ENCODE data around the gene FBXL16.
A peak's percentile ranks its signal among the peaks of the same experiment; 100 is the strongest.

FBXL16 gene

GRCh38 chr16:741986-742629, 36.5 kb upstream of the FBXL16 start:
- no peak for TF ChIP-seq CTCF (IDR thresholded peaks at IDR 0.05; ENCODE audit: low read depth, low read length)
- Histone ChIP-seq H3K9me3 (no peaks in the 10 kb centered on the region), H3K27me3 (no peaks in the 10 kb centered on the region), H3K4me3 (ENCODE audit: low read depth, low read length) (no peak overlapping the region), H3K4me1 (no peaks in the 10 kb centered on the region; the same call in 1 of the 2 replicates), H3K36me3 (peaks cover 18% of the 10 kb centered on the region)
- no peak for DNase-seq

GRCh38 chr16:740764-741505, 35.3 kb upstream of the FBXL16 start, which contains the start of gene CIAO3:
CIAO3 (minus strand) TSS chr16:740997; CDS start chr16:740985, 12 bp downstream.
- peak; percentile 93 for DNase-seq
- Histone ChIP-seq H3K4me1 (no peaks in the 10 kb centered on the region; the same call in 1 of the 2 replicates), H3K27me3 (no peaks in the 10 kb centered on the region), H3K36me3 (peaks cover 30% of the 10 kb centered on the region), H3K9me3 (no peaks in the 10 kb centered on the region), H3K4me3 (ENCODE audit: low read depth, low read length) (peak within 1 kb of the TSS; percentile 78)
- TF ChIP-seq CTCF (IDR thresholded peaks at IDR 0.05; ENCODE audit: low read depth, low read length), result peak; percentile 69

GRCh38 chr16:740459-740763, 34.8 kb upstream of the FBXL16 start:
- H3K27me3 ChIP-seq, result no peaks in the 10 kb centered on the region
- H3K4me1 ChIP-seq, result no peaks in the 10 kb centered on the region; the same call in 1 of the 2 replicates
- peak; percentile 20 for DNase-seq
- peak overlapping the region; percentile 78 for H3K4me3 ChIP-seq (ENCODE audit: low read depth, low read length)
- TF ChIP-seq CTCF (IDR thresholded peaks at IDR 0.05; ENCODE audit: low read depth, low read length), result no peak
- H3K36me3 ChIP-seq, result peaks cover 31% of the 10 kb centered on the region
- no peaks in the 10 kb centered on the region for H3K9me3 ChIP-seq

- Histone ChIP-seq H3K9me3 (no peaks in the 10 kb centered on the region), H3K36me3 (peaks cover 31% of the 10 kb centered on the region), H3K4me1 (no peaks in the 10 kb centered on the region; the same call in 1 of the 2 replicates), H3K4me3 (ENCODE audit: low read depth, low read length) (peak overlapping the region; percentile 78), H3K27me3 (no peaks in the 10 kb centered on the region)
- DNase-seq, result peak; percentile 23
- no peak for TF ChIP-seq CTCF (IDR thresholded peaks at IDR 0.05; ENCODE audit: low read depth, low read length)
Measured at GRCh38 chr16:739560-740458, 34.2 kb upstream of the FBXL16 start.

GRCh38 chr16:736936-737481, 31.4 kb upstream of the FBXL16 start:
- no peak for TF ChIP-seq CTCF (IDR thresholded peaks at IDR 0.05; ENCODE audit: low read depth, low read length)
- DNase-seq, result no peak
- Histone ChIP-seq H3K27me3 (no peaks in the 10 kb centered on the region), H3K4me1 (no peaks in the 10 kb centered on the region; the same call in 1 of the 2 replicates), H3K36me3 (peaks cover 50% of the 10 kb centered on the region), H3K9me3 (no peaks in the 10 kb centered on the region), H3K4me3 (ENCODE audit: low read depth, low read length) (no peak overlapping the region)

Measured in BE2C (cell line).